GM13977 (cell line): ENCODE data around the gene PDSS2.
"Not testable (repeated sequence)": the region's sequence is repeated elsewhere in the genome, so short reads cannot be mapped to it uniquely, and the experiment has no call there.

Source experiments
- DNase-seq: peaks from one replicate; pipeline ENCODE4 v3.0.0; 2012; ENCODE audit warnings: low spot score
- CTCF ChIP-seq: IDR thresholded peaks from 2 replicates; pipeline ENCODE4 v1.5.1; 2012; ENCODE audit warnings: mild to moderate bottlenecking, control low read depth; ENCODE audit not compliant: insufficient read depth; ENCODE audit errors: extremely low read depth, missing control alignments
- in situ Hi-C: fragments of 300-500 bp; cut with MboI; formaldehyde crosslinking; loops from one replicate; pipeline ENCODE4 v1.12.0; 2022; ENCODE audit warnings: low sequenced_read_pairs, low pct_unique_long_range_greater_than_20kb, mixed read lengths, inconsistent platforms; ENCODE audit not compliant: unreplicated experiment

Gene PDSS2

GRCh38 chr6:107308677-107309076 lies 150.7 kb downstream of the PDSS2 start:
- TF ChIP-seq CTCF, result no peak
- in situ Hi-C loops, result loop anchor here (25.0 kb wide), 1 partner anchor 379 kb away; no protein-coding TSS in a partner anchor
- no peak for DNase-seq

- not testable (repeated sequence) for DNase-seq
- in situ Hi-C loops, result loop anchor here (25.0 kb wide), 1 partner anchor 381 kb away; no protein-coding TSS in a partner anchor
Measured at GRCh38 chr6:107305994-107306393, 153.4 kb downstream of the PDSS2 start.

- in situ Hi-C loops, result loop anchor here (25.0 kb wide), 1 partner anchor 382 kb away; no protein-coding TSS in a partner anchor
- no peak for TF ChIP-seq CTCF
- DNase-seq, result no peak
Measured at GRCh38 chr6:107305391-107305790, 154.0 kb downstream of the PDSS2 start.

DNA sequence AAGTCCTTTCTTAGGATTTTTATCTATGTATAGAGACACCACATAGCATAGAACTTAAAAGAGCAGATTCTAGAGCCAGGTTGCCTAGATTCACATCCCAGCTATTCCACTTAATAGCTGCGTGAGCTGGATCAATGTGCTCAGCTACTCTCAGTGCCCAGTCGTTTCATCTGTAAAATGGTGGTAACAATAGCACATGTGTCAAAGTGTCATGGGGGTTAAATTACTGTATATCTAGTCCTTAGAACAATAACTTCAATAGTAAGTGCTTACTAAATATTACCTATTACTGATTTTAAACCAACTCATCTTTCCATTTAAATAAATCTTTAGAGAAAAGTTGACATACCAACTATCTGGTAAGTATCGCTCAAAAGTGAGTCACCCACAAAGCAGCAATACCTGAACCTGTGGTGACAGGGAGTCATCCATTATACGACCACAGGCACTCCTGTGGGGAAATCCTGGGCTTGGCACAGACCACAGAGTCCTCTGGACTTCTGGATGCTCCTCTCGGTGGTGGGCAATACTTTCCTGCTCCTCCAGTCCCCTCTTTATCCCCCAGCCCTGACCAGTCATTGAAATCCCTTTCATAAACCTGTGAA lies 154.8 kb downstream of the PDSS2 start:
- in situ Hi-C loops, result loop anchor here (25.0 kb wide), 1 partner anchor 383 kb away; no protein-coding TSS in a partner anchor
- no peak for DNase-seq
- no peak for TF ChIP-seq CTCF

DNA sequence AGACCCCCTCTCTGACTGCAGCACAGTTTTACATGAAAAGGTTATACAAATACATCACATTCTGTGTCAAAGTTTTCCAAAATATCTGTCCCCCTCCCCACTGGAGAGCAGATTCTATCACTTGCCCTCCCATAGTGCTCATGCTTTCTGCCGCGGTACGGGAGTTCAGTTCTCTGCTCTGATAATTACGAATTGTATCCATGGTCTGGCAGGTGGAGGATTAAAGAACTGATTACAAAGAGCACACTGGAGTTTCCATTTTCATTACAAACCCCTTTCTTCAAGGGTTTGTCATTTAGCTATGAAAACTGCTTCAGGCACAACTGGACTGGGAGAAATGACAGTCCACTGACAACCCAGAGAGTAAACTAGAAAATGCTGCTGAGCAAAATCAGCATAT lies 166.0 kb downstream of the PDSS2 start:
- in situ Hi-C loops, result no loop called here
- DNase-seq, result no peak
- no peak for TF ChIP-seq CTCF

- no peak for DNase-seq
- TF ChIP-seq CTCF, result no peak
- in situ Hi-C loops, result no loop called here
Measured at GRCh38 chr6:107292715-107293271, 166.6 kb downstream of the PDSS2 start.

DNA sequence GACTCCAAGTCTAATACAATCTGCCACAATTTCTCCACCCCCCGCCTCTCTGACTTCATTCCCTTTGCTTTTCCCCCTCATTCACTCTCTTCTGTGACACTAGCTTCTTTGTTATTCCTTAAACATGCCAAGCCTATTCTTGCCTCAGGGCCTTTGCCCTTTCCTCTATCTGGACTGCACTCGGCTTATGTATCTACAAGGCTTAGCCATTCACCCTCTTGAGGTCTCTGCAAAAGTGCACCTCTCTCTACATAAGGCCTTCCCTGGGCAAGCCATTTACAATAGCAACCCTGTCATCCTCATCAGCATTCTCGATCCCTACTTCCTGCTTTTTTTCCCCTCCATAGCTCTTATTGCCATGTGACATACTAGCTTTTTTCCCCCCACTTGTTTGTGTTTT lies 168.9 kb downstream of the PDSS2 start:
- in situ Hi-C loops, result no loop called here
- DNase-seq, result no peak
- no peak for TF ChIP-seq CTCF

- DNase-seq, in situ Hi-C loops: not testable (repeated sequence)
Measured at GRCh38 chr6:107289258-107289657, 170.1 kb downstream of the PDSS2 start.

GRCh38 chr6:107285683-107286082 lies 173.7 kb downstream of the PDSS2 start:
- in situ Hi-C loops, DNase-seq: not testable (repeated sequence)
